WERI-Rb-1 (cell line): ENCODE data around the gene RUNX2.

Source experiments
- DNase-seq: peaks from one replicate; pipeline ENCODE4 v3.0.0-alpha.2; 2020
- H3K27ac ChIP-seq: fragments of 250-450 bp; sonication (Bioruptor Pico); 2 replicates; pipeline ENCODE4 v1.5.1; 2020; ENCODE audit warnings: mild to moderate bottlenecking, moderate library complexity
- H3K27me3 ChIP-seq: fragments of 250-450 bp; sonication (Bioruptor Pico); 2 replicates; pipeline ENCODE4 v1.5.1; 2021; ENCODE audit warnings: mild to moderate bottlenecking, low read depth, moderate library complexity; ENCODE audit not compliant: insufficient read depth, severe bottlenecking
- H3K36me3 ChIP-seq: fragments of 250-450 bp; sonication (Bioruptor Pico); 2 replicates; pipeline ENCODE4 v1.5.1; 2020; ENCODE audit warnings: mild to moderate bottlenecking, moderate library complexity
- H3K4me3 ChIP-seq: 2 replicates; pipeline ENCODE4 v1.5.1; 2011; ENCODE audit warnings: low read depth, mild to moderate bottlenecking, control low read depth, low read length
- H3K9me3 ChIP-seq: fragments of 250-450 bp; sonication (Bioruptor Pico); 2 replicates; pipeline ENCODE4 v1.5.1; 2021; ENCODE audit warnings: mild to moderate bottlenecking, moderate library complexity; ENCODE audit not compliant: severe bottlenecking
- CTCF ChIP-seq: IDR thresholded peaks from 2 replicates; pipeline ENCODE4 v1.5.1; 2011; ENCODE audit warnings: low read depth, mild to moderate bottlenecking, control low read depth, inconsistent platforms, low read length

Gene RUNX2

DNA sequence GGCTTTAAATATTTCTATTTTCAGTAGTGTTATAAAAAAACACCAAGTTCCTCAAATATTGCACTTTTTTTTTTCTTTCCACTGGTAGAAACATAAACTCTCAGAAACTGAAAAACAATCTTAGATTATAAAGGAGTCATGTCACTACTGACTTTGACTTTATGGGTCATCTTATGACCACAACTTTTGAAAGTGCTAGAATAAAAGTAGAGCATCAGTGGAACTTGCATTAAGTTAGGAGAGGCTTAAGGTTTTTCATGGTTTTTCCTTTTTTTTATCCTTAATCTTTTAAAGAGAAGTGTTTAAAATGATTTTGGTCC is 106.2 kb downstream of the RUNX2 start:
- Histone ChIP-seq H3K27me3 (no peaks in the 10 kb centered on the region), H3K4me3 (no peak overlapping the region), H3K27ac (no peak overlapping the region), H3K36me3 (no peaks in the 10 kb centered on the region), H3K9me3 (no peaks in the 10 kb centered on the region)
- no peak for DNase-seq
- TF ChIP-seq CTCF, result no peak

GRCh38 chr6:45436544-45437438 is 108.7 kb downstream of the RUNX2 start:
- TF ChIP-seq CTCF, result no peak
- Histone ChIP-seq H3K4me3 (no peak overlapping the region), H3K27me3 (no peaks in the 10 kb centered on the region), H3K27ac (no peak overlapping the region), H3K9me3 (no peaks in the 10 kb centered on the region), H3K36me3 (no peaks in the 10 kb centered on the region)
- DNase-seq, result no peak

DNA sequence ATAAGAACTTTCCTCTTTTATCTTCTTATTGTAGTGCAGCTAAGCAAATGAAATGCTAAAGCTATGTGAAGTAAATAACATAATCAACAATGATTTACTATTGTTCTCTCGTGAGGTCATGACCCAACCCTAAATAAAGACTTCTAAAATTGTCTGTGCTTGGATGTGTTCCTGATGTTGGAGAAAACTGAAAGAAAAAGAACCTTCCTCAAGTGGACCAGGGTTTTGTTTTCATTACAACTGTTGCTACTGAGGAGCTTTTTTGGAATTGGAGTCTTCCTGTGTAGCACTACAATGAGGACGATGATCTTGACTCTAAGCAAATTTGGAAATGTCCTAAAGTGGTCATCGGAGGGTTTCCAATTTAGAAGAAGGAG is 109.3 kb downstream of the RUNX2 start:
- no peaks in the 10 kb centered on the region for H3K9me3 ChIP-seq
- H3K36me3 ChIP-seq, result no peaks in the 10 kb centered on the region
- no peak for DNase-seq
- TF ChIP-seq CTCF, result no peak
- no peaks in the 10 kb centered on the region for H3K27me3 ChIP-seq
- H3K4me3 ChIP-seq, result no peak overlapping the region
- no peak overlapping the region for H3K27ac ChIP-seq

- no peaks in the 10 kb centered on the region for H3K9me3 ChIP-seq
- TF ChIP-seq CTCF, result no peak
Measured at GRCh38 chr6:45438151-45438550, 110.0 kb downstream of the RUNX2 start.

GRCh38 chr6:45438849-45439406 is 110.8 kb downstream of the RUNX2 start:
- no peak for TF ChIP-seq CTCF
- no peaks in the 10 kb centered on the region for H3K9me3 ChIP-seq
- no peaks in the 10 kb centered on the region for H3K27me3 ChIP-seq
- DNase-seq, result no peak
- no peak overlapping the region for H3K27ac ChIP-seq
- H3K4me3 ChIP-seq, result no peak overlapping the region
- no peaks in the 10 kb centered on the region for H3K36me3 ChIP-seq

More at GRCh38 chr6:45438151-45438550, 110.0 kb downstream of the RUNX2 start:
- Histone ChIP-seq H3K4me3 (no peak overlapping the region), H3K27ac (no peak overlapping the region), H3K27me3 (no peaks in the 10 kb centered on the region), H3K36me3 (no peaks in the 10 kb centered on the region)
- no peak for DNase-seq
